BJ (cell line): Measurements from ENCODE around the gene CD164. TPM values are rescaled to one million over a fixed set of nuclear protein-coding genes. Genes with fewer than 3 reads are reported as not detected.

Experiments
- CTCF ChIA-PET: fragments of 350-600 bp; formaldehyde crosslinking; extraction: SDS; loops from one replicate; lab custom pipeline; 2021; ENCODE audit warnings: antibody characterized with exemption, inconsistent platforms; lab: Yijun Ruan, JAX
- POLR2A ChIA-PET: fragments of 300-600 bp; sonication (Branson Sonifier 250); formaldehyde crosslinking; extraction: SDS; loops from one replicate; lab custom pipeline; 2021; ENCODE audit warnings: antibody characterized with exemption; lab: Charles Lee
- DNase-seq: peaks from one replicate; pipeline ENCODE4 v3.0.0-alpha.2; 2011; ENCODE audit warnings: low read depth
- H3K27me3 ChIP-seq: 2 replicates; pipeline ENCODE4 v1.6.0; 2011; ENCODE audit warnings: low read length; ENCODE audit not compliant: control insufficient read depth, insufficient read depth
- H3K36me3 ChIP-seq: 2 replicates; pipeline ENCODE4 v1.5.1; 2011; ENCODE audit warnings: low read length; ENCODE audit not compliant: control insufficient read depth, insufficient read depth
- H3K4me3 ChIP-seq: 2 replicates; pipeline ENCODE4 v1.5.1; 2011; ENCODE audit warnings: low read depth, mild to moderate bottlenecking, control low read depth, low read length
- CTCF ChIP-seq: IDR thresholded peaks from 2 replicates; pipeline ENCODE4 v1.5.1; 2011; ENCODE audit warnings: low read depth, mild to moderate bottlenecking, control low read depth, inconsistent platforms, low read length, moderate library complexity; ENCODE audit not compliant: insufficient read depth
- polyA plus RNA-seq: library from polyadenylated mRNA; depleted of rRNA; stranded (reverse); fragments of >200 nt; gene quantifications from 2 replicates; pipeline ENCODE4 v1.2.3, GENCODE V29; 2011; rRNA removed

The CD164 gene
- polyA plus RNA-seq, 1 experiment: 298 TPM

GRCh38 chr6:109321752-109322151, 60.5 kb downstream of the CD164 start:
- no peaks in the 10 kb centered on the region for H3K36me3 ChIP-seq
- H3K27me3 ChIP-seq: peaks cover 1% of the 10 kb centered on the region; the same call in 1 of the 2 replicates
- CTCF ChIA-PET: interaction anchor here (0.6 kb wide), 1 partner anchor 441 kb away, joined by 4 read pairs; no protein-coding TSS in a partner anchor
- DNase-seq: no peak
- TF ChIP-seq CTCF: no peak
- no peak overlapping the region for H3K4me3 ChIP-seq
- POLR2A ChIA-PET: no interaction called here

DNA sequence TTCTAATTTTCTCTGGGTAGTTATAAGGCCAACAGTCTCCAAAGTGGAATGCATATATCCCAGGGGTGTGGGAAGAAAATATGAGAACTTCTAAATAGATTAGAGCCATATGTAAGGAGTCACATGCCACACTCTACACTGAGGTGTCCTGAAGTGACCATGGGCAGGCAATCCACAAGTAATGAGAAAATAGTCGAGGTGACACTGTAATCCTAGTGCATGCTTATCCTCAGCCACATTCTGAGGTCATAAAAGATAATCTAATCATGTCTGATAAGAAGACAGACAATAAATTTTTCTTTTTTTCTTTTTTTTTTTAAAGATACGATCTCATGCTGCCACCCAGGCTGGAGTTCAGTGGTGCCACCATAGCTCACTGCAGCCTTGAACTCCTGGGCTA, 62.2 kb downstream of the CD164 start:
- no peaks in the 10 kb centered on the region for H3K36me3 ChIP-seq
- peaks cover 1% of the 10 kb centered on the region; the same call in 1 of the 2 replicates for H3K27me3 ChIP-seq
- ChIA-PET CTCF (interaction anchor here (1.3 kb wide), 1 partner anchor 13 kb away, joined by 3 read pairs; no protein-coding TSS in a partner anchor), POLR2A (no interaction called here)
- no peak overlapping the region for H3K4me3 ChIP-seq
- TF ChIP-seq CTCF: no peak
- DNase-seq: no peak

DNA sequence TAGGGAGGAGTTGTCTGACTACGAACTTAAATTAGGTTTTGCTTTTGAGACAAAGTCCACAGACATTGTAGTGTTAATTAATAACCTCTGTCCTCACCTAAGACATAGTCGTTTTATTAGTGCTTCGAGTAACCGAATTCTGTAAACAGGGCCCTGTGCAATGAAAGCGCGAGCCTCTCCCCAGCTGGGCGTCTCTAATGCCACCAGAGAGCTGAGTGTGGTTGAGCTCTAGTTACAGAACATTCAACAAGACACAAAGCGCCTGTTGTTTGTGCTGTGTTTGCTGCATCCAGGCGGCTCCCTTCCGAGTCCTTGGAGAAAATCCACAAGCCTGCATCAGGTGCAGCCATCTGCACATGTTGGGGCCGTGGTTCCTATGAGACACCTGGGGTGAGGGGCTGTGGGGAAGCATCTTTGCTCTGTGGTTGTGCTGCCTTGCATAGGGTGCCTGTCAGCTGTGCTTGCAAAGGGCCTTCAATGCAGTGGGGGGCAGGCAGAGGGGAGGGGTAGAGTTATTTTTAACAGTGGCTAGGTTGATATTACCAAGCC, 63.9 kb downstream of the CD164 start:
- no peak for DNase-seq
- Histone ChIP-seq H3K27me3 (no peaks in the 10 kb centered on the region), H3K4me3 (no peak overlapping the region), H3K36me3 (no peaks in the 10 kb centered on the region)
- TF ChIP-seq CTCF: no peak
- CTCF ChIA-PET: no interaction called here
- POLR2A ChIA-PET: no interaction called here

DNA sequence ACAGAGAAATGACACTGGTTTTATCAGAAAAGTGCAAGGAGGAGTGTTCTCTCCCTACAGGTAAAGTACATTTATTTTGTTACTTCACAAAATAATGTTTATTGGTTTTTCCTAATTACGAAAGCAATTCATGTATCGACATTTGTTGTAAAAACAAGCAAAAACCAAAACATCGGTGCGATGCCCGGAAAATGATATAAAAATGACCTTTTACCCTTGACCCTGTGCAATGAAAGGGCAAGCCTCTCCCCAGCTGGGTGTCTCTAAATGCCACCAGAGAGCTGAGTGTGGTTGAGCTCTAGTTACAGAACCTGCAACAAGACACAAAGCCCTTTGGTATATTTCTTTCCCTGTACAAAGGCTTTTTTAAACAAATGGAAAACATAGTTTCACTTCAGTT, 65.4 kb downstream of the CD164 start:
- CTCF ChIA-PET: interaction anchor here (1.0 kb wide), 1 partner anchor 13 kb away, joined by 3 read pairs; no protein-coding TSS in a partner anchor
- Histone ChIP-seq H3K4me3 (no peak overlapping the region), H3K27me3 (no peaks in the 10 kb centered on the region), H3K36me3 (no peaks in the 10 kb centered on the region)
- POLR2A ChIA-PET: no interaction called here
- DNase-seq: no peak
- no peak for TF ChIP-seq CTCF

Other genes starting within 250 kb of the CD164 start
- gene PPIL6, start 58.2 kb upstream of the CD164 start, polyA plus RNA-seq: 0.48 and 1.2 TPM in 2 replicates
- 7.7 and 9.8 TPM in 2 replicates for gene SMPD2, start 58.3 kb upstream of the CD164 start, polyA plus RNA-seq
- 47.3 and 84.6 TPM in 2 replicates for gene MICAL1, start 73.3 kb upstream of the CD164 start, polyA plus RNA-seq
- 3.0 and 3.7 TPM in 2 replicates for gene ZBTB24, start 100.8 kb upstream of the CD164 start, polyA plus RNA-seq